ENCODE results near the gene SCAND1.
A peak's percentile ranks its signal among the peaks of the same experiment; 100 is the strongest.
"Not testable (repeated sequence)": the region's sequence is repeated elsewhere in the genome, so short reads cannot be mapped to it uniquely, and the experiment has no call there.

The SCAND1 gene

DNA sequence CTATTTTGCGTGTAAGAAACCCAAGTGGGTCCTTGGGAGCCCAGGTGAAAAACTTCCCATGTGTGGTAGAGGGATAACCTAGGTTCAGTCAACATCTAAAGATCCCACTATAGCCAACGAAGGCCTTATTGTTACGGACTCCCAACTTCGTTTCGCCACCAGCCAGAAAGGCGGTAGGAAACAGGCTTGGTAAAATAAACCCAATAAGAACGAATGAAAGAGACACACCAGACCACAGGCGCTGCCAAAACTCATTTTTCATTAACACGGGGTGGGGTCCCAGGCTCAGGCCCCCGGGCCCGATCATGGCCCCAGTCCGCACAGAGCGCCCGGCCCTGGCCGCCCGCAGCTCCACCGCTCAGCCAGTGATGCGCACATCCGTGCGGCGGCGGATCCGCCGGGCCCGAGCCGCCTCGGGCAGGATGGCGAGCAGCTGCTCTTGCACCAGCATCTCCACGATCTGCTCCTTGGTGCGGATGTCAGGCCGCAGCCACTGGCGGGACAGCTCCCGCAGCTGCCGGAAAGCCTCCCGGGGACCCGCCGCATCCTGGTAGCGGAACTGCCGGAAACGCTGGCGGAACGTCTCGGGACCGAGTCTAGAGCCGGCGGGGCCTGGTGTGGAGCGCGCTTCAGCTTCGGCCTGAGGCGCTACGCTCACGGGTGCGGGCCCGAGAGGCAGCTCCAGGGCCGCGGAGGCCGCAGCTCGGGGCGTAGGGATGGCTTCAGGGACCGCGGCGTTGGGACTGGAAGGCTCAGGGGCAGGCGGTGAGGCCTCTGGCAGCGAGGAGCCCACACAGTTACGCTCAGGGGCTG is 709 bp downstream of the SCAND1 start:
- Histone ChIP-seq H2AK5ac (ENCODE audit: low read length) (peak overlapping the region; percentile 57), H2BK12ac (ENCODE audit: low read length) (no peak overlapping the region), H2BK120ac (ENCODE audit: insufficient read depth, low read length, poor library complexity) (peak overlapping the region; percentile 65), H4K91ac (ENCODE audit: low read depth, low read length) (peak overlapping the region; percentile 93), H3K9me3 (ENCODE audit: insufficient read depth, low read depth, low read length) (no peaks in the 10 kb centered on the region), H3K4ac (ENCODE audit: low read depth, low read length) (peak overlapping the region; percentile 70), H3K23ac (ENCODE audit: low read length) (peak overlapping the region; percentile 2), H3K9ac (ENCODE audit: low read length) (peak overlapping the region; percentile 94), H3K18ac (ENCODE audit: low read length) (peak overlapping the region; percentile 71), H3K14ac (ENCODE audit: low read length) (peak overlapping the region; percentile 95), H3K4me2 (ENCODE audit: low read length) (peak overlapping the region; percentile 96), H3K4me1 (ENCODE audit: control insufficient read depth in 1 of 2, insufficient read depth in 2 of 2, low read length in 2 of 2) (peaks cover 4% of the 10 kb centered on the region in 2 experiments), H2AFZ (ENCODE audit: insufficient read depth, low read length, poor library complexity) (peak overlapping the region; percentile 82), H3K36me3 (ENCODE audit: control insufficient read depth in 1 of 2, insufficient read depth in 2 of 2, low read length in 2 of 2) (peaks cover 0 to 2% of the 10 kb centered on the region in 2 experiments), H3K79me2 (ENCODE audit: control insufficient read depth, insufficient read depth, low read length, poor library complexity) (peaks cover 15% of the 10 kb centered on the region), H3K4me3 (ENCODE audit: low read depth, low read length) (peak overlapping the region; percentile 89), H3K27me3 (ENCODE audit: insufficient read depth, low read length) (no peaks in the 10 kb centered on the region), H3K79me1 (ENCODE audit: low read length) (peaks cover 12% of the 10 kb centered on the region), H4K8ac (ENCODE audit: low read depth, low read length) (peak overlapping the region; percentile 89), H2BK5ac (ENCODE audit: low read depth, low read length, poor library complexity) (peak overlapping the region; percentile 90), H4K12ac (ENCODE audit: low read depth, low read length) (peak overlapping the region; percentile 76), H3K27ac (ENCODE audit: low read depth, low read length) (peak overlapping the region; percentile 99)
- WGBS (ENCODE audit: extremely low coverage, insufficient coverage, insufficient read length): no CpG with 5 or more reads among the region's 65 CpGs
- DNase-seq: peak; percentile 56 to 73

- DNase-seq: peak in 1 of 2 donors; percentile 12
- Histone ChIP-seq H4K91ac (ENCODE audit: low read depth, low read length) (no peak overlapping the region), H3K27ac (ENCODE audit: low read depth, low read length) (peak overlapping the region; percentile 99), H3K4me3 (ENCODE audit: low read depth, low read length) (peak overlapping the region; percentile 89), H3K9ac (ENCODE audit: low read length) (peak overlapping the region; percentile 94), H3K14ac (ENCODE audit: low read length) (no peak overlapping the region), H3K79me1 (ENCODE audit: low read length) (peaks cover 12% of the 10 kb centered on the region), H2BK120ac (ENCODE audit: insufficient read depth, low read length, poor library complexity) (no peak overlapping the region), H2AFZ (ENCODE audit: insufficient read depth, low read length, poor library complexity) (no peak overlapping the region), H3K23ac (ENCODE audit: low read length) (peak overlapping the region; percentile 2), H2BK12ac (ENCODE audit: low read length) (no peak overlapping the region), H4K8ac (ENCODE audit: low read depth, low read length) (no peak overlapping the region), H3K36me3 (ENCODE audit: control insufficient read depth in 1 of 2, insufficient read depth in 2 of 2, low read length in 2 of 2) (peaks cover 0 to 5% of the 10 kb centered on the region in 2 experiments), H3K79me2 (ENCODE audit: control insufficient read depth, insufficient read depth, low read length, poor library complexity) (peaks cover 15% of the 10 kb centered on the region), H2AK5ac (ENCODE audit: low read length) (no peak overlapping the region), H3K27me3 (ENCODE audit: insufficient read depth, low read length) (no peaks in the 10 kb centered on the region), H2BK5ac (ENCODE audit: low read depth, low read length, poor library complexity) (no peak overlapping the region), H3K18ac (ENCODE audit: low read length) (no peak overlapping the region), H3K4me1 (ENCODE audit: control insufficient read depth in 1 of 2, insufficient read depth in 2 of 2, low read length in 2 of 2) (peaks cover 4% of the 10 kb centered on the region in 2 experiments), H3K4ac (ENCODE audit: low read depth, low read length) (peak overlapping the region; percentile 70), H4K12ac (ENCODE audit: low read depth, low read length) (no peak overlapping the region), H3K9me3 (ENCODE audit: insufficient read depth, low read depth, low read length) (no peaks in the 10 kb centered on the region), H3K4me2 (ENCODE audit: low read length) (peak overlapping the region; percentile 96)
- no CpG with 5 or more reads among the region's 6 CpGs for WGBS (ENCODE audit: extremely low coverage, insufficient coverage, insufficient read length)
These were observed 1.6 kb downstream of the SCAND1 start for GRCh38 chr20:35952480-35953386.

GRCh38 chr20:35952080-35952479 is 2.2 kb downstream of the SCAND1 start:
- H2BK5ac ChIP-seq (ENCODE audit: low read depth, low read length, poor library complexity); H3K4me1 ChIP-seq (ENCODE audit: control insufficient read depth in 1 of 2, insufficient read depth in 2 of 2, low read length in 2 of 2): not testable (repeated sequence)
- no CpG with 5 or more reads among the region's 14 CpGs for WGBS (ENCODE audit: extremely low coverage, insufficient coverage, insufficient read length)

DNA sequence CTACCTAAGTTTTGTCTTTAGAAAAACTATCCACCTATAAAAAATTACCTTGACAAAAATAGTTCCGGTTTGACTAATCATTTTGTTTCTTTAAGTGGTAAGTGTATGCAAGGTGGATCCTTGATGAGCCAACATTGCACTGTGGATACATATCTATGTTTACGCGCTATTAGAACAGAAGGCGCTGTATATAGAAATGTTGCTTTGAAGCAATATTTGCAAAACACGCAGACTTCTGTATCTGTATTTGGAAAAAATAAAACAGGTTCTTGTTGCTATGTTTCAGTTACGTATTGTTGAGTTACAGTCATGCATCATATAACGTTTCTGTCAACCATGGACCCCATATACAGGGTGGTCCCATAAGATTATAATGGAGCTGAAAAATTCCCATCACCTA is 4.2 kb downstream of the SCAND1 start:
- H3K4me1 ChIP-seq (ENCODE audit: control insufficient read depth in 1 of 2, insufficient read depth in 2 of 2, low read length in 2 of 2): peaks cover 4% of the 10 kb centered on the region in 2 experiments
- no peak overlapping the region for H2BK120ac ChIP-seq (ENCODE audit: insufficient read depth, low read length, poor library complexity)
- H3K4me2 ChIP-seq (ENCODE audit: low read length): no peak overlapping the region
- no peak overlapping the region for H2AFZ ChIP-seq (ENCODE audit: insufficient read depth, low read length, poor library complexity)
- no peak overlapping the region for H3K4ac ChIP-seq (ENCODE audit: low read depth, low read length)
- H2BK5ac ChIP-seq (ENCODE audit: low read depth, low read length, poor library complexity): no peak overlapping the region
- no peak overlapping the region for H4K91ac ChIP-seq (ENCODE audit: low read depth, low read length)
- peaks cover 15% of the 10 kb centered on the region for H3K79me2 ChIP-seq (ENCODE audit: control insufficient read depth, insufficient read depth, low read length, poor library complexity)
- H3K23ac ChIP-seq (ENCODE audit: low read length): no peak overlapping the region
- DNase-seq: no peak
- no peak overlapping the region for H4K12ac ChIP-seq (ENCODE audit: low read depth, low read length)
- no peak overlapping the region for H2BK12ac ChIP-seq (ENCODE audit: low read length)
- H3K27me3 ChIP-seq (ENCODE audit: insufficient read depth, low read length): no peaks in the 10 kb centered on the region
- H3K36me3 ChIP-seq (ENCODE audit: control insufficient read depth in 1 of 2, insufficient read depth in 2 of 2, low read length in 2 of 2): peaks cover 2 to 12% of the 10 kb centered on the region in 2 experiments
- WGBS (ENCODE audit: extremely low coverage, insufficient coverage, insufficient read length): no CpG with 5 or more reads among the region's 7 CpGs
- H3K9ac ChIP-seq (ENCODE audit: low read length): no peak overlapping the region
- no peak overlapping the region for H4K8ac ChIP-seq (ENCODE audit: low read depth, low read length)
- no peaks in the 10 kb centered on the region for H3K9me3 ChIP-seq (ENCODE audit: insufficient read depth, low read depth, low read length)
- peaks cover 12% of the 10 kb centered on the region for H3K79me1 ChIP-seq (ENCODE audit: low read length)
- no peak overlapping the region for H3K4me3 ChIP-seq (ENCODE audit: low read depth, low read length)
- H3K27ac ChIP-seq (ENCODE audit: low read depth, low read length): no peak overlapping the region
- no peak overlapping the region for H2AK5ac ChIP-seq (ENCODE audit: low read length)
- H3K18ac ChIP-seq (ENCODE audit: low read length): no peak overlapping the region
- no peak overlapping the region for H3K14ac ChIP-seq (ENCODE audit: low read length)

More at GRCh38 chr20:35952080-35952479, 2.2 kb downstream of the SCAND1 start:
- H2BK120ac ChIP-seq (ENCODE audit: insufficient read depth, low read length, poor library complexity); H3K27ac ChIP-seq (ENCODE audit: low read depth, low read length); DNase-seq; H3K9ac ChIP-seq (ENCODE audit: low read length); H2BK12ac ChIP-seq (ENCODE audit: low read length); H3K23ac ChIP-seq (ENCODE audit: low read length); H3K4me2 ChIP-seq (ENCODE audit: low read length); H4K8ac ChIP-seq (ENCODE audit: low read depth, low read length); H2AK5ac ChIP-seq (ENCODE audit: low read length); H2AFZ ChIP-seq (ENCODE audit: insufficient read depth, low read length, poor library complexity); H4K91ac ChIP-seq (ENCODE audit: low read depth, low read length); H3K18ac ChIP-seq (ENCODE audit: low read length); H3K14ac ChIP-seq (ENCODE audit: low read length); H3K4me3 ChIP-seq (ENCODE audit: low read depth, low read length); H3K9me3 ChIP-seq (ENCODE audit: insufficient read depth, low read depth, low read length); H4K12ac ChIP-seq (ENCODE audit: low read depth, low read length); H3K4ac ChIP-seq (ENCODE audit: low read depth, low read length); H3K27me3 ChIP-seq (ENCODE audit: insufficient read depth, low read length): not testable (repeated sequence)
- peaks cover 15% of the 10 kb centered on the region for H3K79me2 ChIP-seq (ENCODE audit: control insufficient read depth, insufficient read depth, low read length, poor library complexity)
- H3K36me3 ChIP-seq (ENCODE audit: control insufficient read depth in 1 of 2, insufficient read depth in 2 of 2, low read length in 2 of 2): peaks cover 0 to 11% of the 10 kb centered on the region in 2 experiments
- H3K79me1 ChIP-seq (ENCODE audit: low read length): peaks cover 12% of the 10 kb centered on the region

All from trophoblast cell (in vitro differentiated cells and primary cell).